ENCODE data around the gene PTPRN2.

DNA sequence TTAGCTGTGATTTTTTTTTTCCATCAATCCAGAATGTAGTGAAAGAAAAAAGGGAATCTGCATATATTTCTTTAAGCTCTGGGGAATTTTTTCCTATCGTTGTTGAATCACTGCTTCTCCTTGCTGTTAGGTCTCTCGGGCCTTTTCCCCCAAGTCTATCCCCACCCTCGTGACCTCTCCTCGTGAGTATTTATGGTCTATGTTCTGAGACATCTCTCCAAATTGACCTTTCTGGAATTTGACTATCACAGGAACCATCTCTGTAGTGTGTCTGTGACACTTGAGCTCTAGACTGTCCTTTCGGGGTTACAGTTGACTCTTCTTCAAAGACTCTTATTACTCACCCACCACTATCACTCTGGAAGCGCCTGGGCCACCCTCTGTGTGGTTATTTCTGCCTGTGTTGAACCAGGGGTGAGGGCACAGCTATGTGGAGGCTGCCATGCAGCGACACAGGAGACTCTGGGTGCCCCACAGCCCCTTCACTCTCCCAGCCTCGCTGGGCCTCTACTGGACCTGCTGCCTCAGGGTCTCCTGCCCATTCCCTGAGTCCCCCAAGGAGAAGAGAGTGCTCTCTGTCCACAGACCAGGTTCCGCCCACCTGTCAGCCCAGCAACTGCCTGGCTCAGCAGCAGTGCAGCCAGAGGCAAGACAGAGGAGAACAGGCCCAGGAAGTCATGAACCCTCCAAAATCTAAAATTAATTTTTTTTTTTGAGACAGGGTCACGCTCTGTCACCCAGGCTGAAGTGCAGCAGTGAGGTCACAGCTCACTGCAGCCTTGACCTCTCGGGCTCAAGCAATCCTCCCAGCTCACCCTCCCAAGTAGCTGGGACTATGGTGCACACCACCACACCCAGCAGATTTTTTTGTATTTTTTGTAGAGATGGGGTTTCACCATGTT is 45.7 kb upstream of the PTPRN2 start:
- no peak for TF ChIP-seq FOXA1 (IDR thresholded peaks at IDR 0.05)
- no peak for TF ChIP-seq SUZ12 (IDR thresholded peaks at IDR 0.05)
- no peak for TF ChIP-seq FOXK2 (IDR thresholded peaks at IDR 0.05)
- TF ChIP-seq SP1 (IDR thresholded peaks at IDR 0.05) = no peak
- no peak for TF ChIP-seq BHLHE40 (IDR thresholded peaks at IDR 0.05; ENCODE audit: borderline replicate concordance)
